Suprapubic skin (tissue), 4 donors: ENCODE results near the gene MSRB3. TPM values are rescaled to one million over a fixed set of nuclear protein-coding genes. Genes with fewer than 3 reads are reported as not detected.

ENCODE experiments used
- DNase-seq, 2 donors: peaks; one replicate each; pipeline ENCODE4 v3.0.0-alpha.2; 2019; ENCODE audit warnings: low spot score in 2 of 2
- H3K27ac ChIP-seq: fragments of 200-600 bp; sonication (generic); one replicate; pipeline ENCODE4 v1.5.1; 2019
- H3K27me3 ChIP-seq: fragments of 200-600 bp; sonication (generic); one replicate; pipeline ENCODE4 v1.5.1; 2019
- H3K36me3 ChIP-seq: fragments of 200-600 bp; sonication (generic); one replicate; pipeline ENCODE4 v1.5.1; 2019
- H3K4me1 ChIP-seq: fragments of 200-600 bp; sonication (generic); one replicate; pipeline ENCODE4 v1.5.1; 2019
- H3K4me3 ChIP-seq: fragments of 200-600 bp; sonication (generic); one replicate; pipeline ENCODE4 v1.5.1; 2019; ENCODE audit warnings: mild to moderate bottlenecking
- H3K9me3 ChIP-seq: fragments of 200-600 bp; sonication (generic); one replicate; pipeline ENCODE4 v1.5.1; 2019
- EP300 ChIP-seq: sonication (generic); formaldehyde crosslinking; IDR thresholded peaks from one replicate; pipeline ENCODE4 v1.6.1; 2017; ENCODE audit warnings: antibody characterized with exemption
- POLR2A ChIP-seq, 2 donors: fragments of 450-650 bp; IDR thresholded peaks; one replicate each; pipeline ENCODE4 v1.6.1; 2017; ENCODE audit warnings: antibody characterized with exemption in 2 of 2, mild to moderate bottlenecking in 2 of 2, moderate library complexity in 2 of 2
- POLR2AphosphoS5 ChIP-seq, 3 donors: sonication (generic); formaldehyde crosslinking; IDR thresholded peaks; one replicate each; pipeline ENCODE4 v1.6.1; 2017; ENCODE audit warnings: antibody characterized with exemption in 3 of 3
- WGBS: methylation state at CpG from one replicate; pipeline ENCODE4 v1.1.5; 2018; 5-methylcytosine and 5-hydroxymethylcytosine counted together
- total RNA-seq, 4 donors: library from RNA; depleted of rRNA; stranded (reverse); fragments of >200 nt; gene quantifications; one replicate each; pipeline ENCODE4 v1.1.0, GENCODE V29; 2016
- TF ChIP-seq, protein P1 (sequence below), 2 donors: fragments of 200-600 bp in 1 of 2; fragments of 450-650 bp in 1 of 2; sonication (generic) in 1 of 2; IDR thresholded peaks; one replicate each; pipeline ENCODE4 v1.5.1; 2016 to 2019; ENCODE audit warnings: antibody characterized with exemption in 2 of 2, mild to moderate bottlenecking in 1 of 2, moderate library complexity in 1 of 2

MSRB3 gene
- total RNA-seq, 4 donors from 2014 or later, result 5.2 to 16.9 (median 9.8) TPM

- no peaks in the 10 kb centered on the region for H3K27me3 ChIP-seq
- no peak overlapping the region for H3K4me3 ChIP-seq
- H3K27ac ChIP-seq, result no peak overlapping the region
- 74% methylated on average over 1 of the region's 1 CpG for WGBS
- H3K9me3 ChIP-seq, result no peaks in the 10 kb centered on the region
- TF ChIP-seq EP300 (no peak), POLR2AphosphoS5 (IDR thresholded peaks at IDR 0.05) (no peak), POLR2A (IDR thresholded peaks at IDR 0.05) (no peak)
- TF ChIP-seq, protein P1, sequence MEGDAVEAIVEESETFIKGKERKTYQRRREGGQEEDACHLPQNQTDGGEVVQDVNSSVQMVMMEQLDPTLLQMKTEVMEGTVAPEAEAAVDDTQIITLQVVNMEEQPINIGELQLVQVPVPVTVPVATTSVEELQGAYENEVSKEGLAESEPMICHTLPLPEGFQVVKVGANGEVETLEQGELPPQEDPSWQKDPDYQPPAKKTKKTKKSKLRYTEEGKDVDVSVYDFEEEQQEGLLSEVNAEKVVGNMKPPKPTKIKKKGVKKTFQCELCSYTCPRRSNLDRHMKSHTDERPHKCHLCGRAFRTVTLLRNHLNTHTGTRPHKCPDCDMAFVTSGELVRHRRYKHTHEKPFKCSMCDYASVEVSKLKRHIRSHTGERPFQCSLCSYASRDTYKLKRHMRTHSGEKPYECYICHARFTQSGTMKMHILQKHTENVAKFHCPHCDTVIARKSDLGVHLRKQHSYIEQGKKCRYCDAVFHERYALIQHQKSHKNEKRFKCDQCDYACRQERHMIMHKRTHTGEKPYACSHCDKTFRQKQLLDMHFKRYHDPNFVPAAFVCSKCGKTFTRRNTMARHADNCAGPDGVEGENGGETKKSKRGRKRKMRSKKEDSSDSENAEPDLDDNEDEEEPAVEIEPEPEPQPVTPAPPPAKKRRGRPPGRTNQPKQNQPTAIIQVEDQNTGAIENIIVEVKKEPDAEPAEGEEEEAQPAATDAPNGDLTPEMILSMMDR (IDR thresholded peaks at IDR 0.05), result no peak
- no peak for DNase-seq
- peaks cover 5% of the 10 kb centered on the region for H3K4me1 ChIP-seq
- H3K36me3 ChIP-seq, result no peaks in the 10 kb centered on the region
Measured at GRCh38 chr12:65409726-65410125, 131.2 kb downstream of the MSRB3 start.

DNA sequence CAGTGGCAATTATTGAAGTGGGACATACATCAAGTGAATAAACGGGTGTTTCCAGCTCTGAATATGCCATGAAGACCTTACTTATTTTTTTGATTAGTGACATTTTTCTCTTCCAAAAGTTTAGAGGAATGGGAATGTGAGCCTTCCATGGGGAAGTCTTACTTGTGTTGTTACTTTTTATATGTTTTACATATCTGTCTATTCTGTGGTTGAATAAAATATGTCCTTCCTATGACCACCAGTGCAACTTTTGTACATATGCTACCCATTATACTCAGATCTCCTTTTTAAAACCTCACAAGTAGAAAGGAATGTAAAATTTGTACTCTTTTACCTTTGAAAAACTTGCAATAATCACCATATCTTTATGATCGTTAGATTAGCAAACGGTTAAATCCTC is 132.7 kb downstream of the MSRB3 start:
- Histone ChIP-seq H3K27me3 (no peaks in the 10 kb centered on the region), H3K4me1 (peaks cover 5% of the 10 kb centered on the region), H3K27ac (no peak overlapping the region), H3K9me3 (no peaks in the 10 kb centered on the region), H3K36me3 (no peaks in the 10 kb centered on the region), H3K4me3 (no peak overlapping the region)
- WGBS, result 75% methylated on average over 3 of the region's 3 CpGs
- TF ChIP-seq EP300 (no peak), POLR2A (IDR thresholded peaks at IDR 0.05) (no peak), POLR2AphosphoS5 (IDR thresholded peaks at IDR 0.05) (no peak)
- TF ChIP-seq, protein P1 (IDR thresholded peaks at IDR 0.05), result no peak
- DNase-seq, result no peak

DNA sequence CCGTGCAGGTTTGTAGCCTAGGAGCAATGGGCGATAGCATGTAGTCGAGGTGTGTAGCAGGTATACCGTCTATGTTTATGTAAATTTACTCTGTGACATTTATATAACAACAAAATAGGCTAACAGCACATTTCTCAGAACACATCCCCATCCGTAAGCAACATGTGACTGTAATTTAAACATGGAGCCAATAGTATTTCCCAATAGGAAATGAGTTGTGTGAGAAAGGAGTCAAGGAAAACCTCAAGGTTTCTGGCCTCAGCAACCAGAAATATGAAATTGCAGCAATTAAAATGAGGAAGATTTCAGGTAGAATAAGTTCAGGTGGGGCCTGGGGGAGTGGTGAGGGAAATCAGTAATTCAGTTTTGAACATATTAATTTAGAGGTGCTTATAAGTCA is 136.0 kb downstream of the MSRB3 start:
- no peaks in the 10 kb centered on the region for H3K36me3 ChIP-seq
- H3K4me3 ChIP-seq, result no peak overlapping the region
- 91% methylated on average over 5 of the region's 5 CpGs for WGBS
- peaks cover 5% of the 10 kb centered on the region for H3K4me1 ChIP-seq
- no peaks in the 10 kb centered on the region for H3K27me3 ChIP-seq
- no peak overlapping the region for H3K27ac ChIP-seq
- TF ChIP-seq POLR2AphosphoS5 (IDR thresholded peaks at IDR 0.05), result no peak
- TF ChIP-seq EP300, result no peak
- TF ChIP-seq POLR2A (IDR thresholded peaks at IDR 0.05), result no peak
- TF ChIP-seq, protein P1 (IDR thresholded peaks at IDR 0.05), result no peak
- no peaks in the 10 kb centered on the region for H3K9me3 ChIP-seq
- DNase-seq, result no peak

DNA sequence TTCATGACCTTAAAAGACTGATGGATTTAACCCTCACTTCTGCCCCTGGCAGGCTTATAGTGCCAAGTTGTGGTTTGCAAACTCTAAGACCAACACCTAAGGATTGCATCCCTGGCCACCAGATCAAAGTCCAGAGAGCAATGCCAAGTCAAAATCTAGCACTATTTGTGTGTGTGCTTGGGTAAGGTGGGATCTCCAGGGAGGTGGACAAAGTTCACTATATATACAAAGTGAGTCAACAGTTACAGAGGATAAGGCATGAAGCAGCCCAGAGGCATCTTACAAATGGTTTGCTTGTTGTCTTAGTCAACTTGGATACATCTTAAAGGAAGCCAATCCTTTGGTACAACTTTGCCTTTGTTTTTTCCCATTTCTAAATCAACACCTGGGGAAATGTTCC is 137.3 kb downstream of the MSRB3 start:
- TF ChIP-seq POLR2A (IDR thresholded peaks at IDR 0.05) (no peak), POLR2AphosphoS5 (IDR thresholded peaks at IDR 0.05) (no peak), EP300 (no peak)
- TF ChIP-seq, protein P1 (IDR thresholded peaks at IDR 0.05), result no peak
- DNase-seq, result no peak
- no peak overlapping the region for H3K4me3 ChIP-seq
- H3K4me1 ChIP-seq, result no peaks in the 10 kb centered on the region
- H3K27ac ChIP-seq, result no peak overlapping the region
- H3K9me3 ChIP-seq, result peaks cover 2% of the 10 kb centered on the region
- no peaks in the 10 kb centered on the region for H3K27me3 ChIP-seq
- no peaks in the 10 kb centered on the region for H3K36me3 ChIP-seq

DNA sequence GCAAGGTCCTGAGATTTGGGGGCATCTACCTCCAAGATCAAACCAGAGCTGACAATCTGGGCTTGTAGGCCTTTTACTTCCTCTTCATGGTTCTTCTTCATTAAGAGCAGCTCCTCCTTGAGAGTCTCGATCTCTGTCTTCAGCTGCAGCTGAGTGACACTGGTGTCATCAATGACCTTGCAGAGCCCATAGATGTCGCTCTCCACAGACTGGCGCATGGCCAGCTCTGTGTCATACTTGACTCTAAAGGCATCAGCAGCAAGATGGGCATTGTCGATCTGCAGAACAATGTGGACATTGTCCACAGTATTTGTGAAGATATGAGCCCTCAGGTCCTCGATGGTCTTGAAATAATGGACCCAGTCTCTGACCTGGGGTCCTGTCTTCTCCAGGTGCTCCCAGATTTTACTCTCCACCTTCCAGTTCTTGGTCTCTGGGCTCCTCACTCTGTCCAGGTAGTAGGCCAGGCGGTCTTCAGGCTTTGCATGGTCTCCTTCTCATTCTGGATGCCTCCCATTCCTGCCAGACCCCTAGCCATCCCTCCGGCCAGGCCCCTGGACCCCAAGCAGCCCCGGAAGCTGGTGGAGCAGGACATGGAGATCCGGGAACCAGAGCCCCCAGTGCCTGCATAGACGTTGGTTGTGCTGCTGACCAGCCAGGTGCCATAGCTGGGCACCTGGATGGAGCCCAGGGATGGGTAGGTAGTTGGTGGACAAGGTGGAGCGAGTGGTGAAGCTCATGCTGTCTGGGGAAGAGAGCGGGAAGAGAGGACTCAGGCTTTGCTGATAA is 141.0 kb downstream of the MSRB3 start:
- DNase-seq, result no peak
- 91% methylated on average over 12 of the region's 12 CpGs for WGBS
- H3K4me1 ChIP-seq, result no peaks in the 10 kb centered on the region
- H3K4me3 ChIP-seq, result no peak overlapping the region
- no peak overlapping the region for H3K27ac ChIP-seq
- H3K27me3 ChIP-seq, result no peaks in the 10 kb centered on the region
- TF ChIP-seq POLR2A (IDR thresholded peaks at IDR 0.05), result no peak
- TF ChIP-seq, protein P1 (IDR thresholded peaks at IDR 0.05), result no peak
- no peak for TF ChIP-seq EP300
- TF ChIP-seq POLR2AphosphoS5 (IDR thresholded peaks at IDR 0.05), result no peak
- peaks cover 8% of the 10 kb centered on the region for H3K9me3 ChIP-seq
- no peaks in the 10 kb centered on the region for H3K36me3 ChIP-seq
